Stimulated activated CD8-positive, alpha-beta memory T cell treated with anti-CD3 and anti-CD28 coated beads, Interleukin-4, amount 100 ng/mL, for 4 hours (primary cell): ENCODE results near the gene TACR1.

ENCODE experiments used
- DNase-seq, 2 donors: peaks; one replicate each; pipeline ENCODE4 v3.0.0-alpha.2; 2020; ENCODE audit warnings: low read depth in 2 of 2, low spot score in 1 of 2

TACR1 gene

DNA sequence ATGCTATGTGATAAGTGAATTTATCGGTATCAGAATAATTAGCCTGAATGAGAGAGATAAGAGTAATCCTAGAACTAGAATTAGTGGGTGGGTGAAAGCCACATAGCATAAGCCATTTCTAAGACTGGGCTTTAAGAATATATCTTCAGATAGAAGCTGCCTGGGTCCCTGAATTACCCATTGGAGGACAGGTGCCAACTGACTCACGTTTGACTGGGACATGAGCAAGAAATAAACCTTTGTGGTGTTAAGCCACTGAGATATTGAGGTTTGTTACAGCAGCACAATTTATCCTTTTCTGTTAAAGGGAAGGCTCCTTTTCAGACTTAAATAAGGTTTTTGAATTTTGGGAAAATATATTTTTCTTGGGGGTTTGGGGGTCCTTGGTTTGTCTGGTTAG lies 145.0 kb downstream of the TACR1 start:
- no peak for DNase-seq

DNA sequence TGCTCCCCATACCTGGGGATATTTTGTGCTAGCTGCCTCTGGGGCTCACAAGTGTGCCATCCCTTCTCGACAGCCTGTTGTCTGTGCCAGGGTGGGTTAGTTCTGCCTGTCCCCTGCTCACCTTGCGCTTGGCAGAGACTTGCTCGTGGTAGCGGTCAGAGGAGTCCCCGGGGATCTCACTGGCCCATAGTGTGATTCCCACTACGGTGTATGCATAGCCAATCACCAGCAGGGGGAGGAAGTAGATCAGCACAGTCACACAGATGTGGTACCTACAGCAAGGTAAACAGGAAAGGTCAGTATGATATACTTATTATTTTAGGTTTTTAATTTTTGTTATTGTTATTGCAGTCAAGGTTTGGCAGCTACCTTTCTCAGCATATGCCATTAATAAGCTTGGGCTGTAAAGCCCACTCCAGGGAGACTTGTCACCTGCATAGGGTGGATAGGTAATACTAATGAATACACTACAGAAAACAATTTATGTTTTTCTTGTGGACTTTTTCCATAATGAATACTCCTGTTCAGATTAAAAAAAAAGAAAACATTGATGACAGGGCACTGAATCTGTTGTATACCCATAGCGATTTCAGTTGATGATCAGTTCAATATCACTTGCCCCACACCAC lies 145.7 kb downstream of the TACR1 start:
- DNase-seq: no peak

DNA sequence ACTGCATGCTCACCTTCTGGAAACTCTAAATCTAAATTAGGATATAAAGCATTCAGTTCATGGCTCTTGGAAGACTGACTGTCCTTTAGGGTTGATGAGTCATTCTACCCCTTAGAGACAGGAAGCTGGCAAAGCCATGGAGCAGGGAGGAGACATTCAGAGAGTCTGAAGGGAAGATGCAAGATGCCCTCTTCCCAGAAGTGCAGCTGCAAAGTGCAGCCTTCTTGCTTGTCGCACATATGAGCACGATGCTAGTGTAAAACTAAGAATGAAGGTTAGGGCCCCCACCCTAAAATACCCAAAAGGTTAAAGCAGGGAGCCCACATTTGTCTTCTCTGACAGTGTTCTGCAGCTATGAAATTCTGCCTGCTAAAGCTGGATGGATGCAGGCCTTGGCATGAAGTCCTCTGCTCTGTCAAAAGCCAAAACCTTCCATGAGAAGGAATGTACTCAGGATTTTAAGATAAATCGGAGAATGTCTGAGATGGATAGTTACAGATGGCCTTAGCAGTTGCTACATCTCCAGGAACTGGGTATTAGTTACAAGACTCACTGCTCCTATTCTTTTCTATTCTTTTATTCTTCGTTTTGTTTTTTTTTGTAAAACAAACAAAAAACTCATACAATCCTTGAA lies 151.2 kb downstream of the TACR1 start:
- no peak for DNase-seq

DNA sequence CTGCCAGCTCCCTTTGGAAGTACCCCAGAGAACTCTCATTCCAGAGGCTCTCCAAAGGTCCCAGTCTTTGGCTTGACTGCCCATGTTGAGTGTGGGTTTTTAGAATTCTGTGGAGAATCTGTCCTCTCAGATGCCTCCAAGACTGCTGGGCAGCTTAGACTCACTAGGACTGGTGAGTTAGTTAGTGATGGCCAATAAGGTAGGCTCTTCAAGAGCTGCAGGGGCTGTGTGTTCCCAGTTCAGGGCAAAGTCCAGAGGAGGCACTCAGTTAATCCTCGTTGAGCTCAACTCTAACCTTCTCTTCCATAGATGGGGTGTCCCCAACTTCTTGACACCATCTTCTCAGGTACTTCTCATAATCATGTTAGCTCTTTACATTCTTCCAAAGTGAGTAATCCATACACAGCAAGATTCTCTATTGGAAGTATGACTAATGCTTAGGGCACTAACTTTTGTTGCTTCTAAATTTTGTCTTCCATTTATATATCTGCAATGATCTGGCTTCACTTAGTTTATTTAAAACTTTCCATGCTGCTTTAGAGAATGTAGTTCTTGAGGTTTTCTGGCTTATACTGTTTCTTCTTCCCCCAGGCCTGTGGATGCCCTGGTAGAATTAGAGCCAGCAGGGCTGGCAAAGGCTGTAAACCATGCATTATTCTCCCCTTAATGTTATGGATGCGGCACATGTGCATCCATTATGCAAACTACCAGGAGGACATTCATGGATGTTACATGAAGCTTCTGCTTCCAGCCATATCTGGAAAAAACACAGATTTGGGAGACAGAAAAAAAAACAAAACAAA lies 151.9 kb downstream of the TACR1 start:
- no peak for DNase-seq

DNA sequence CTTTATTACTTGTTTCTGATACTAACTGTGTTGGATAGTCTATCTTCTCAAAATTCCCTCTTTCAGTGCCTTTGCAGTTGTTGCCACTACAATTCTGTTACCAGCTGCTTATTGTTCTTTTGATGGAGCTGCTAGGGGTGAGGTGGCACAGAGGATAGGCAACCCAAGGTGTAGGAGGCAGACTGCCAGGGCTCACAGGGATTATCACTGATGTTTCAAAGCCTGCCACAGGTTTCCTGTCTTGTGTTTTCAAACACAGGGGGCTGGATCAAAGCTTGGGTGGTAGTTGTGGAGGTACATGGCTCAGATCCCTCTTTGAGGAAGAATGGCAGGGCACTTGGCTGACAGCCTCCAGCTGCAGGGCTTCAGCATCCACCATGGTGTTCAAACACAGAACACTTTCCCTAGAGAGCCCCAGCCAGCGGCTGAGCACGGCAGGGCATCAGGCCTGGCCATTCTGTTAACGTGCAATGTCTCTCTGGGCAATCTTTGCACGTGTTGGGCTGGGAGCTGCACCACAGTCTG lies 153.7 kb downstream of the TACR1 start:
- no peak for DNase-seq

DNA sequence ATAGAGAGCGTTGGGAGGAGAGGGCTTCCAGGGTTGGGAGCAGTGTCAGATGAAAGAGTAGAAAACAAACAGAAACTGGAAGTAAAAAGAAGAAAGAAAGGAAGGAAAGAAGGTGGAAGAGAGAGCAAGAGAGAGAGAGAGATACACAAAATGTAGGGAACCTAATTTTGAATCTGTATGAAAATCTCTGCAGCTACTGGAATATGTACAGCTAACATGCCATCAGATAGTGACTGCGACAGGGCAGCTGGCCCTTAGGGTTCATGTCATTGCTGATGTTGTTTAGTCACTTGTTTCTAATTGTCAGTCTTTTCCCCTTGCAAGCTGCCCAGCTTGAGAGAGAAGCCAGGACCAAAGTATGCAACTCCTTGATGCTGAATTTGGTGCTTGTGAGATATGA lies 155.0 kb downstream of the TACR1 start:
- DNase-seq: no peak

DNA sequence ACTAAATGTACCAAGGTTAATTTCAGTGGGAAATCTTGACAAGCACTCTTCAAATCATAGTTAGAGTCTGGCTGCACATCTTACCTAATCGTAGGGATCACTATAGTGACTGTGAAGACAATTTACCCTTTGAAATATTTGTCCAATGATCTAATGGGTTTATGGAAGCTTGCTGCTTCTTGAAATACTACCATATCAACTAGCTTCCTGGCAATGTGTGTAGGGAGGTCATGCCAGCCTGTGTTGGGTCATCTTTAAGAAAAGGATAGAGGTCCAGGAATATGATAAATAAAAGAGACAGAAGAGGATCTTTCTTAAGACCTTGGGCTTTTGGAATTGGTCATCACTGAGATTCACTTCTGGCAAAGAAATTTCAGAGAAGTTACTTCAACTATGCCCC lies 156.5 kb downstream of the TACR1 start:
- DNase-seq: no peak

DNA sequence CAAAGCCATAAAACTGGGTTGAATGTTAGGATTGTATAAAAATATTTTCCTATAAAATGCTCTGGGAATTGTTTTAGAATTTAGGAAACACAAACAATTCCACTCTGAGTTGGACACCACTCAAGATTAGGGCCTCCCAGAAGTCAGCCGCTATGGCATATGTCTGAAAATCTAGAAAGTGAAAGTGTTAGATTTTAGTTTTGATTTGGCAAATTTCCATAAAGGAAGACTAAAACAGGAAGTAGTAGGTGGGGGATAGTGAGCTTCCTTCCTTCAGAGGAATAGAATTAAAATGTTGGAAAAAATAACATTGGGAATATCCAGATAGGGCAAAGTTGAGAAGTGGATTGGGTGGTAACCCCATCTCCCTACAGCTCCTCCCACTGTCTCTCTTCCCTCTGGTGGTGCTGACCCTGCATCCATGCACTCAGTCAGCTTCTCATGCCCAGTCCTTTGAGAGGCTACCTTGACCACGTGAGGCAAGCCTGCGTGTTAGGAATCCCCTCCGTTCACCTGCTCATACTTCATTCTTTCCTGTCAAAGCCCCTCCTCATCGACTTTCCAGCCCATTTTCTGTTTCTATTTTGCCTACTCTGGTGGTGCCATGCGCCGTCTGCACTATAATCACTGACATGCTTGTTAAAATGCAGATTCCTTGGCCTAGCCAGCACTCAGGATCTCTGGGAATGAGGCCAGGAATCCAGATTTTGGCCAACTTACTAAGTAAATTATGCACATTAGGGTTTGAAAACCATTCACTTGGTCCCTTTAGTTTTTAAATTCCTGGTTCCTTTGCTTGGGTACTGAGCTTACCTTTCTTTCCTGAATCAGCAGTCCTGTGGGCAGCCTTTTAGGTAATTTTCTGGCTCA lies 157.4 kb downstream of the TACR1 start:
- no peak for DNase-seq

DNA sequence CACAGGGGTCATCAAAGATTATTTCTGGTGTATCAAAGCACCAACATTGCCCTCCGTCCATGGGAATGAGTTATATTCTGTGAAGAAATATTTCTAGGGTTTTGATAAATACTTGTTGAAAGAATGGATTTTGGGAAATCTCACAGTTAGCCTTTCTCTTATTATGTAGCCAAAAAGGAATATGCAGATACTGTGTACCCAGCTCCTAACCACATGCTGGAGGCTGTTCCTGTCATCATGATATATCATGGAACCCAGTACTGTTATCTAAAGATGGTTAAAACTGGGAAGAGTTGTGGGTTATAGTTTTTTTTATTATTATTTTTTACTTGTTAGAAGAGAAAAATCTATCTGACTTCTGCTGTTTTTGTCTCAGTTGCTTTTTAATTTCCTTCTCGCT lies 158.1 kb downstream of the TACR1 start:
- no peak for DNase-seq

DNA sequence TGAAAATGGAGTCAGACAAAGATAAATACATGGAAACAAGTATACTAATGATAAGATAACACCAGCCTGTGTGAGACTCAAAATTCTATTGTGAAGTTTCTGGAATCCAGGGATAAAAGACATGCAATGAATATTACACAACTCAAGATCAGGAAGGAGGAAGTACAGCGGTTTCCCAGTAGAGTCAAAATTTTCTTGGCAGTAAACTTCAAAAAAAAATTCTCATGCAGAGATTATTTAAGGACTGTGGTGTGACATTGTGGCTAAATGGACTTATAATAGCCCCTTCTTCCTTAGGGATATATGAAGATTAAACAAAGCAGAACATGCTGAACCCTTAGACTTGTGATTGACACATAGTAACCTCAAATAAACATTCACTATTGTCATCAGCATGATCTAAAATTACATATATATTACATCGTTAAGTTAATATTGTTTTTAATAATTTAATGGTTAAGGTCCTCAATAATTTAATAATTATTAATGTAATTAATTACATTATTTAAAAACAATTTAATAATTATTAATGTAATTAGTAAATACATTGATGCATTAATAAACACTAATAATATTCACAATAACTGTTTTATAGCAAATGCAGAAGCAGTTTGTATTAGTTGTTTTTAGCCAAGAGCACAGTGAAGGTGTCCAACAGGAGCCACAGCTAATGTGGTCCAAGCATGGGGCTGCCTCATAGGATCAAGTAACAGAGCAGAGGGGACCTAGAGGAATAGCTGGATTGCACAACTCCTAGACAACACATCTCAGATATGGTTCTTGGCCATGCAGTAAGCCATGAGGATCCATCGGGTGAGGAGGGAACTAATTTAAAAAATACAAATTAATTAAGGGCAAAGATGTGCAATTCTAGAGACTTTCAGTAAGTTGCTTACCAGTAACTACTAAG lies 163.6 kb downstream of the TACR1 start:
- no peak for DNase-seq

DNA sequence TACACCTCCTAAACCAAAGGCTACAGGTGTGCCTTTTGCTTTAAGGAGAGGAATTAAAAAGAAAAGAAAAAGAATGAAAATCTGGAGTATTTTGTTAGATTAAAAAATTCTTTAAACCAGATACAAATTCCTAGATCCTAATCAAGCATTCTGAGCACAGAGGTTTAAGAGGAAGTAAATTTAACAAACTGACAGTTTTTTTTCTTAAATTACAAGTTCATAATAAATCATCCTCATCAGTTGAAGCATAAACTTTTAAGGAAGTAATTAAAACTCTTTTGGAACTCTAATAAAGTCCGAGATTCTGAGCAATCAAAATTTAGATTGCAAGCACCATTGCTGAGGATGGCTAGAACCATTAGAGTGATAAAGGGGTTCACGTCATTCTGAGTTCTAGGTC lies 165.8 kb downstream of the TACR1 start:
- no peak for DNase-seq

DNA sequence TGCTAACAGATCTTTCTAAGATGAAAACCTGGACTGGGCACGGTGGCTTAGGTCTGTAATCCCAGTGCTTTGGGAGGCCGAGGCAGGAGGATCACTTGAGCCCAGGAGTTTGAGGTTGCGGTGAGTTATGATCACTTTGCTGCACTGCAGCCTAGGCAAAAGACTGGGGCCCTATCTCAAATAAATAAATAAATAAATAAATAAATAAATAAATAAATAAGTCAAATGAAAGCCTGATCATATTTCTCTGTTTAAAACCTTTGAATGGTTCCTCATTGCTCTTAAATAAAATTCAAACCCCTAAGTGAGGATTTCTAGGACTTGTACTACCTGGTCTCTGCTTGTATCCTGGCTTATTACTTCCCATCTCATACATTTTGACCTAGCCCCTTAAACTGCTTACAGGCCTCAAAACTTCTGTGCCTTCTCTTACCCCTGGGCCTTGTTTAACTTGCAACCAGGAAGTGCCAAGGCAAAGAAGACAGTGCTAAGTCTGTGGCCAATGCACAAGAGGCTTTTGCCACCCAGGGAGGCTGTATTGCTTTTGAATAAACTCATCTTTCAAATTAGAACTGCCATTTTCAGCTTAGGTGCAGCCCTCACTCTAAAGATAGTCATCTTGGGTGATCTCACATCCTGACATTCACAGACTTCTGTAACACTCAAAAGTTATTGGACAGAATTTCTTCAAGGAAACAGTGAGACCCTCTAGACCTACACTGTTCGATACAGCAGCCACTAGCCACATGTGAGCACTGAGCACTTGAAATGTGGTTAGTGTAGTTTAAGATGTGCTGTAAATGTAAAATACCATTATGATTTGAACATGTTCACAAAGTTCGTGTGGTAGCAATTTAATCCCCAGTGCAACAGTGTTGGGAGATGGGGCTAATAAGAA lies 167.2 kb downstream of the TACR1 start:
- no peak for DNase-seq

DNA sequence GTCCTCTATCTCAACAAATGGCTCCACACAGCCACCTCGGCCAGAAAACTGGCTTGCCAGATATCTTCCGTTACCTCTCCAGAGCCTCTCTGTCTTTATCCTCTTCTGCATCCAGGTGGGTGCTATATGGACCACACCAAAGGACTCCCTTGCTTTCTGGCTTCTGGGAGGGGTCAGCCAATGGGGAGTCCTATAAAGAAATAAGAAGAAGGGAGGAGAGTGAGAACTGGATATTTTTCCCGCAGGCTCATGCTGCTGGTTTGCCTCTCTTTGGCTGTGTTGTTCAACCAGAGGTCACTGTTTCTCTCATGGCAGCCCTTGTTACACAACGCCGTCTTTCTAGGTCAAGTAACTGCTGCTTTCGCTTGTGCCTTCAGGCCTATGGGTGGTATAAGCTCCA lies 168.1 kb downstream of the TACR1 start:
- DNase-seq: no peak

DNA sequence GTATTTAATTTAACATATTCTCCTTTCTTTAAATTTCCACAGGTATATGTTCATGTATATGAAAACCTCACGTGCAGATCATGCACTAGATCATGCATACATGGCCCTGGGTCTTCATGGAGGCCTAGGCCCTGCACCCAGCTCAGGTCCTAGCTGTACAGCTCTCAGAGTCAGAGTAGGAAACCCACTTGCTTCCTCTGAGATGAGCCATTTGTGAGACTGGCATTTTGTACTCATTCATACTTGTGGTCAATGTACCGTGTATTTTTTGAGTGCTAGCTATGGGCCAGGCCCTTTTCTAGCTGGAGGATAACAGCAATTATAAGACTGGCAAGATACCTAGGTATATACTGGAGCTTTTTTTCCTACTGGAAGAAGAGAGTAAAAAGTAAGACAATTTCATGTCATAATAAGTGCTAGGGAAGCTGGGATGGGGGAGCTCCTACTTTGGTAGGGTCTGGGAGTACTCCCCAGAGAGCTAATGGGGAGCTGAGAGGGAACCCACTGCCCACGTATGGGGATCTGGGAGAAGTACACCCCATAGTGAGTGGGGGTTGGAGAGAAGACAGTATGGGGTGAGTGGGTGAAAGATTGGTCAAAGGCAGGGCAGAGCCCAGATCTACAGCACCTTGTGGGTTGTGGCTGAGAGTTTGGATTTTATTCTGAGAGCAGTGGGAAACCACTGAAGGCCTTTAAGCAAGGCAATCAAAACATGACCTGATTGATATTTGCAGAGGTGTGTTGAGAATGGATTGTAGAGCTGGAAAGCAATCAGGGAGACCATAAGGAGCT lies 168.9 kb downstream of the TACR1 start:
- DNase-seq: no peak

DNA sequence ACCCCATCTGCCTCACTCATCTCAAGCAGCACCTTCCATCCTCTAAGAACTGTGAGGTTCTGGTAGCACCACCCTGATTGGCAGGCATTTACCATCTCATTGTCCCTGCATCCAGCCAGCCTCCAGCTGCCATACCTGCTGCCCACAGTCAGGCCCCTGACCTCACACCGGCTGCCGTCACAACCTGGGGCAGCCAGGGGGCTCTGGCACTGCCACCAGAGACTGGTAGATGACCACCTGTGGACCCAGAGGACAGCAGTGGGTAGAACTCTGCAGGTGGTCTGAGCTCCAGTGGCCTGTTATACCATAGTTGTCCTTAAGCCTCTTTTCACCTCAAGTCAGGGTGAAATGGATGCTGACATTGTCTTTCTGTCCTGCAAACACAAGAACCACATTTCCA lies 171.4 kb downstream of the TACR1 start:
- no peak for DNase-seq

DNA sequence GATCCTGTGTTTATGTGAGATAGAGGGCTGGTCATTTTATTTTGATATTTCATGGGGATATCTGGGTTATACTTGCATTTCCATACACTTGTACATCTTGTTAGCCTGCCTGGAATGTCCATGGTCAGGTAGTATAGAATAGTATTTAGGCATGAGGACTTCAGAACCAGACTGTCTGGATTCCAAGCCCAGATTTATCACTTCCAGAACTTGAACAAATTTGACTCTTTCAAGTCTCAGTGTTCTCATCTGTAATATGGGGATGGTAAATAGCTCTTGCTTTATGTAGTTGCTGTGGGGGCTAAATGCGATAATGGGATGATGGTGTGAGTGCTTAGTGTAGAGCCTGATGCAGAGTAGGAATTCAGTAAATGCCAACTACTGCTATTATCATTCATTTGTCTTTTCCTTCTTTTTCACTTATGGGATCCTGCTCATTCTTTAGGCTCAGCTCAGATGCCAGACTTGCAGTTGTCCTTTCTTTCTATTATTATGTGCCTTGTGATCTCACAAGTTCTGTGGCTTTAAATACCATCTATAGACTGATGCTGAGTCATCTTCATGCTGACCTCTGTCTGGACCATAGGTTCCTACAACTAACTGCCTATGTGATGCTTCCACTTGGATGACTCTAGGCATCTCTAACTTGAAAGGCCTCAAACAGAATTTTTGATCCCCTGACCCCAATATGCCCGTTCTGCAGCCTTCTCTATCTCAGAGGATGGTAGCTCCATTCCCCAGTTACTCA lies 173.5 kb downstream of the TACR1 start:
- DNase-seq: no peak

DNA sequence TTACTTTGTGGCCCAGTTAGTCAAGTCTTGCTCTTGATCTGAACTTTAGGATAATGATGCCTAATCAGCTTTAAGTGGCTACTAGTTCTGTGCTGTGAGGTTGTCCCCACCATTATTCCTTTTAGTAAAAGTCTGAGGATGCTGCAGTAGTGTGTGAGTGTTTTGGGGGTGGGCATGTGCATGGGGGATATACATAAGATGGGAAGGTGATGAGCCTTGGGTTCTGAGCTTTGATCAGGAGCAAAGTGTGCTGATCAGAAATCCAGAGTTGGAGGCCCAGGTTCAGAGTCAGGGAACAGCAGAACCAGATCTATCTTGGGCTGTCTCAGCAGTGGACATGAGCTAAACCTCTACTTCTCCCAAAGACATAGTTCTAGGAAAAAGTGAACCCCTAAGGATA lies 174.1 kb downstream of the TACR1 start:
- DNase-seq: no peak
